ENCODE results near the gene KLHL42.

KLHL42 gene

GRCh38 chr12:27766587-27766986, 13.4 kb upstream of the KLHL42 start:
- TF ChIP-seq CTCF (IDR thresholded peaks at IDR 0.05; ENCODE audit: low read depth, low read length, missing control alignments): no peak
- DNase-seq: no peak
- Histone ChIP-seq H3K27me3 (replicated peaks) (no peaks in the 10 kb centered on the region), H3K4me3 (ENCODE audit: low read depth, low read length) (no peak overlapping the region), H3K36me3 (replicated peaks) (no peaks in the 10 kb centered on the region), H3K27ac (no peak overlapping the region)
- in situ Hi-C loops (cut with HindIII; ENCODE audit: low pct_ligation_motif_present, low sequenced_read_pairs): no loop called here

DNA sequence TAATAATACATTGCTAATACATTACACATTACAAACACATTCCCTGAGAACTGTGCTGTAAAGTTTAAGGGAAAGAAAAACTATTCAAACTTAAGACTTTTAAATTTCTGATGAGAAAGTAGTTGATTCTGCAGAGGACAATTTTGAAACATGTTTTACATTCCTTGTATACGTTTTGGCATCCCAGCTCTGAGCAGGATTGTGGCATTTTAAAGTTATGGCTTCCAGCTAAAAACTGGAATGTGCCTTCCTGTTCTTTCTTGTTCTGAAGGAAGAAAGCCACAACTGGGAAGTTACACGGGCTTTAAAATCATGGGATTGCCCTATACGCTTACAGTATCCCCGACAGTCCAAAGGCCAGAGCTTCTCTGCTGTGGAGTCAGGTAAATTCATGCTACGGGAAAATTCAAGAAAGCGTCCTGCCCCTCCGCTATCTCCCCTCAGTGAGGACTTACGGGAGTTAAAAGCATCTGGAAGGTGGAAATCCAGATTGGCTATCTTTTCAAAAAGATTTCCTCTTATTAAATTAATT, 10.8 kb upstream of the KLHL42 start:
- H3K36me3 ChIP-seq (replicated peaks): no peaks in the 10 kb centered on the region
- H3K27ac ChIP-seq: no peak overlapping the region
- in situ Hi-C loops (cut with HindIII; ENCODE audit: low pct_ligation_motif_present, low sequenced_read_pairs): no loop called here
- H3K27me3 ChIP-seq (replicated peaks): no peaks in the 10 kb centered on the region
- TF ChIP-seq CTCF (IDR thresholded peaks at IDR 0.05; ENCODE audit: low read depth, low read length, missing control alignments): no peak
- DNase-seq: no peak
- no peak overlapping the region for H3K4me3 ChIP-seq (ENCODE audit: low read depth, low read length)

GRCh38 chr12:27771481-27772327, 8.3 kb upstream of the KLHL42 start:
- Histone ChIP-seq H3K27me3 (replicated peaks) (no peaks in the 10 kb centered on the region), H3K36me3 (replicated peaks) (no peaks in the 10 kb centered on the region), H3K4me3 (ENCODE audit: low read depth, low read length) (no peak overlapping the region), H3K27ac (no peak overlapping the region)
- in situ Hi-C loops (cut with HindIII; ENCODE audit: low pct_ligation_motif_present, low sequenced_read_pairs): no loop called here
- no peak for DNase-seq
- TF ChIP-seq CTCF (IDR thresholded peaks at IDR 0.05; ENCODE audit: low read depth, low read length, missing control alignments): no peak

DNA sequence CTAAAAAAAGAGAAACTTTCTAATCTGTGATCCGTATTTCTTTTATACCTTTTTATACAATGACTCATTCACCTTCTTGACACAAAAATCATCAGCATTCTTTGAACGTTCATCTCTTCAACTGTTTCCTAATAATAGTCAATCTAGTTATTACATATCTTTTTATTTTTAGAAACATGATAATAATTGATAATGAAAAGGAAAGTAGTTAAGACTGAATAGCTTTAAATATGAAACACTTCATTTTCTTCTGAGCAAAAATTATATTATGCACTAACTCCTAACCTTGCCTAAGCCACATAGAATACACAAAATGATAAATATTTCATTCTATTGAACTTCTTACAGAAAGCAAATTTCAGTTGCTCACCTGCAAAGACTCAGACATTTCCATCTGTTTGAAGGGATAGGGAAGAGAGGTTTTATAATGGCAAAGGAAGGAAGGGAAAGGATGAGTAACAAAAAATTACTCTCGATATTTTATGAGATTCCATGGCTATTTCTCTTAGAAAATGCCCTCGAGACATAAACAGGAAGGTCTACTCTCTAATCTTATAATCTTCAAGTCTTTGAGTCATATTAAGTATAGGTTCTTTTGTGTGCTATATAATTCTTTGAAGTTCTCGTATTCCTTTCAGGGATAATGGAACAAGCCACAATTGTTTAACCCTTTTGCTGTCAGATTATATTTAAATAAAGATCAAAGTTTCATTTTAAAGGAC, 7.5 kb upstream of the KLHL42 start:
- H3K27me3 ChIP-seq (replicated peaks): no peaks in the 10 kb centered on the region
- in situ Hi-C loops (cut with HindIII; ENCODE audit: low pct_ligation_motif_present, low sequenced_read_pairs): no loop called here
- no peak overlapping the region for H3K4me3 ChIP-seq (ENCODE audit: low read depth, low read length)
- TF ChIP-seq CTCF (IDR thresholded peaks at IDR 0.05; ENCODE audit: low read depth, low read length, missing control alignments): no peak
- no peak for DNase-seq
- no peak overlapping the region for H3K27ac ChIP-seq
- no peaks in the 10 kb centered on the region for H3K36me3 ChIP-seq (replicated peaks)

DNA sequence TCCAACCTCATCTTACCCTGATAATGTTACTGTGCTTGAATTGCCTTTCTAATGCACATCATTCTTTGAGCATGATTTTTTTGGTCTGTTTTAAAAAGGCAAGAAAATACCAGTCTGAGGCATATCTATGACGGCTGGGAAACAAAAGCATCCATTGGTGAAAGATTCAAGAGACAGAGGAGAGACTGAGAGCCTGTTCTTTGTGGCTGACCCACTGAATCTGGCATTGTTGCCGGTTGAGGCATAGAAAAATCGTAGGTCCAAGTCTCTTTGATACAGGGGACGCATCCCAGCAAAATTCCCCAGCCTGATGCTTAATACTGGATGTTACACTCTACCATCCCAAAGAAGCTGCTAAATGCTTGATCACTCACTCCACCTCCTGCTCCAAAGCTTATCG, 2.9 kb upstream of the KLHL42 start:
- Histone ChIP-seq H3K27me3 (replicated peaks) (no peaks in the 10 kb centered on the region), H3K36me3 (replicated peaks) (no peaks in the 10 kb centered on the region), H3K4me3 (ENCODE audit: low read depth, low read length) (no peak overlapping the region), H3K27ac (no peak overlapping the region)
- no peak for TF ChIP-seq CTCF (IDR thresholded peaks at IDR 0.05; ENCODE audit: low read depth, low read length, missing control alignments)
- in situ Hi-C loops (cut with HindIII; ENCODE audit: low pct_ligation_motif_present, low sequenced_read_pairs): no loop called here
- no peak for DNase-seq

All from brain microvascular endothelial cell (primary cell).